Renal cortical epithelial cell (primary cell): Measurements from ENCODE around the gene SYNM. TPM values are rescaled to one million over a fixed set of nuclear protein-coding genes. Genes with fewer than 3 reads are reported as not detected.
A peak's percentile ranks its signal among the peaks of the same experiment; 100 is the strongest.
"Not testable (repeated sequence)": the region's sequence is repeated elsewhere in the genome, so short reads cannot be mapped to it uniquely, and the experiment has no call there.

Experiments
- DNase-seq: peaks from one replicate; pipeline ENCODE4 v3.0.0-alpha.2; 2011; ENCODE audit warnings: low read depth
- total RNA-seq: library from RNA; depleted of rRNA; stranded (reverse); fragments of >200 nt; gene quantifications from 2 replicates; pipeline ENCODE4 v1.2.3, GENCODE V29; 2014

SYNM gene
- total RNA-seq, 1 donor from 2014 or later = 6.0 TPM

DNA sequence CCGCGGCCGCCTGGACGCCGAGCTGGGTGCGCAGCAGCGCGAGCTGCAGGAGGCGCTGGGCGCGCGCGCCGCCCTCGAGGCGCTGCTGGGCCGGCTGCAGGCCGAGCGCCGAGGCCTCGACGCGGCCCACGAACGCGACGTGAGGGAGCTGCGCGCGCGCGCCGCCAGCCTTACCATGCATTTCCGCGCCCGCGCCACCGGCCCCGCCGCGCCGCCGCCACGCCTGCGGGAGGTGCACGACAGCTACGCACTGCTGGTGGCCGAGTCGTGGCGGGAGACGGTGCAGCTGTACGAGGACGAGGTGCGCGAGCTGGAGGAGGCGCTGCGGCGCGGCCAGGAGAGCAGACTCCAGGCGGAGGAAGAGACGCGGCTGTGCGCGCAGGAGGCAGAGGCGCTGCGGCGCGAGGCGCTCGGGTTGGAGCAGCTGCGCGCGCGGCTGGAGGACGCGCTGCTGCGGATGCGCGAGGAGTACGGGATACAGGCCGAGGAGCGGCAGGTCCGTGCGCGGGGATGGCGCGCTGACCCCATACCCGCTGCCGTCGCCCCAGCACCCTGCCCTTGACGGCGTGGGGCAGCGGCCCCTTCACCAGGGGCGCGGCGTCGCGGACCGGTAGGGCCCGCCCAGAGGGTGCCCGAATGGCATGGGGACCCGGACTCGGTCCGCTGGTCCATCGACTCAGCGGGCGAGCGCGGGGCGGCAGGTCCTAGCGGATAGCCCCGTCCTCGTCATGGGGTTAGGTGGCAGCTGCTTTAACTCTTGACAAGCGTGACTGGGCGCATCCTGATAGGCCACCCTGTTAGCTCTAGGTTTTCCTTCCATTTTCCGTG lies 848 bp downstream of the SYNM start:
- DNase-seq = peak; percentile 11

DNA sequence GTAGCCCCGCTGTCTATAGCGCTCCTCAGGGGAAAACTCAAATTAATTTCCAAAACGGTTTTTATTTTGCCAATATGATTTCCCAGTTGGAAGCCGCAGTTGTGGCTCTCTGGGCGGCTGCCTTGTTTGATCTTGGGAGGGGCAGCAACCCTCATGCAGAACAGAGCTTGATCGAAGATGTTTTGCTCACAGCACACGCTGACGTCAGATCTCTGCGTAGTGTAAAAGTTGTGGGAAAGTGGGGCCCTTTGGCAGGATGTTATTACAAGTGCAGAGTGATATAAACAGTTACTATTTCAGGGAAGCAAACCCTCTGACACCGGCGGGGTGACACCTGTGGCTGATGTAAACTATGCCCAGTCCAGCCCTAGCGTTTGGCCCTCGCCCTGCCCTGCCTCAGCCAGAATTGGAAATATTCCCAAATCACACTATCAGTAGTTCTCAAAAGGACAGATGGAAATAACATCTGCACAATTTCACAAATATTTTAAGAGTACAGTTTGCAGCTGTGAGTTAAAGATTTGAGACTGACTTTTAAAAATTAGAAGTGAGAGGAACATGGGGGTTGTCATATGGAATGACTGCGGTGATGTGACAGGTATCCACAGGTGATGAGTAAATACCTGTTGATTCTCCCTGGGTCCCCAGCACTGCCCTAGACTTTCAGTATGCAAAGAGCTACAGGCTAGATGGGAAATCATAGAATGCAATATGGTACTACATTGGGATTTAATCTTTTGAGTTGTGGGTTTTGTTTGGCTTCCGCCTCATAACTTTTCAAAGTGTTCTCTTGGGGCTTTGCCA lies 1.7 kb downstream of the SYNM start:
- DNase-seq = no peak

DNA sequence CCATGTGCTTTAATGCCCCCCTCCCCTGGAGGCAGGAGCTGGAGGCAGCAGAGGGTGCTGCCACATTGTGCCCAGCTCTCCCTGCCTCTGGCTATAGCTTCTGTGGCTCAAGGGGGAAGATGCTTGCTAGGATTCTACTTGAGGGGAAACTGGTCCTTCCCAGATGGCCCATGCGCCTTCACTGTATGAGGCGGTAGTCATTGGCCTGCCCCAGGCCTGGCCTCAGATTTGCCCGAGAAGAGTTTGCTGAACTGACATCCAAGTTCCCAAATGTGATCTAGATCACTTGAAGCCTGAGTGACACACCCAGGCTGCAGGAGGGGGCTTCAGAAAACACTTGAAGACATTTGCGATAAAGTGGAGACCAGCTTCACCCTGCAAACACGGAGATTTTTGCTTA lies 4.1 kb downstream of the SYNM start:
- no peak for DNase-seq

DNA sequence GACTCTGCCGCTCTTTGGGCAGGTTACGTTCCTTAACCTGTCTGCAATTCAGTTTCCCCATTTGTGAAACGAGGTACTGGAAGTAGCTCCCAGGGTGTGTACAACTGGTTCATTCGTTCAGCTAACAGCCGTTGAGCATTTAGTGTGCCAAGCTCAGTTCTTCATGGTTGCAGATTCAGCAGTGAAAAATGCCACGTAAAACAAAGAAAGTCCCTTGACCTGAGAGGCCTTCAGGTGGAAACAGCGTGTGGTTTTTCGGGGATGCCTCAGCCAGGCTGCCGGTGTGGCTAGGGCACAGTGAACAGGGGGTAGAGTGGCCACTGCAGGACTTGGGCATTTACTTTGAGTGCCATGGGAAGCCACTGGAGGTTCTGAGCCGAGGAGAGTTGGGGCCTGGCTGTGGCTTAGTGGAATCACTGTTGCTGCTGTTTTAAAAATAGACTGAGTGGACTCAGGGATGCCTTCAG lies 4.7 kb downstream of the SYNM start:
- no peak for DNase-seq

DNA sequence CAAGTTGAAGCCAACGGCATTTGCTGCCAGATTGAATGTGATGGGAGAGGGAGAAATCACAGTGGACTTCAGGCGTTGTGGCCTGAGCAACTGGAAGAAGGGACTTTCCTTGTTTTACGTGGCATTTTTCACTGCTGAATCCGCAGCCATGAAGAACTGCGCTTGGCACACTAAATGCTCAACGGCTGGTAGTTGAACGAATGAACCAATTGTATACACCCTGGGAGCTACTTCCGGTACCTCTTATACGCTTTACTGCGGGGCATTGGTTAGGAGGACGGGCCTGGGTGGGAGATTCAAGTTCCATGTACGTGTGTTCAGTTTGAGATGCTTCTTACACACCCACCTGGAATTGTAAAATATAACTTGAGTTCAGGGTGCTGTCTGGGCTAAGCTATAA lies 5.2 kb downstream of the SYNM start:
- no peak for DNase-seq

DNA sequence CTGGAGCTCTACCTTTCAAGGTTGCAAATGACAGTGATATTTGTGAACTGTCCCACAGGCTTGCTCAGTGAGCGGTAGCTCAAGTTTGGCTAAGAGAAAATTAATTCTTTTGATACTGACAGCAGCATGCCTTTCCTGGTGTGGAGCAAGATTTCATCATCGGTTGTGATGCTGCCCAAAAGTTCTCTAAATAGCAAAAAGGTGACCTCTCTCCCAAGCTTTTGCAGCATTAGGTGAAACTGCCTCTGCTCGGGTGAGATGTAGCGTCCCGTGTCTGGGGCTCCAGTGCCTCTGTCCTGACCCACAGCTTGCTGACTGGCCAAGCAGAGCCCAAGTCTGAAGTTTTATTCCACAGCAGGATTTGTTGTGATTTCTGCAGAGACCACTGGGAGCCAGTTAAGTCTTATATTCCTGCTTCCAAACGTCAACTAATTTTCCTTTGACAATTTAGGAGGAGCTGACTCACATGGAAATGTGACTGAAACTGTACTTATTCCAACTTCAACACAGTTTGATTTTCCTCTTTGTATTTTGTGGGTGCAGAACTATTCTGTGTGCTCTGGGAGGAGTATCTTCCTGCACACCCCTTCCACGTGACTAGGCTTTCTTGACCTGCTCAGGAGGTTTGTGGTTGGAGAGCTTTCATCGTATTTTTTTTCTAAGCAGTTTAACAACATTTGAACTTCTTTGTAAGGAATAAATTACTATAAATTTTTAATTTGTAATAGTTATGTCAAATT lies 5.9 kb downstream of the SYNM start:
- no peak for DNase-seq

DNA sequence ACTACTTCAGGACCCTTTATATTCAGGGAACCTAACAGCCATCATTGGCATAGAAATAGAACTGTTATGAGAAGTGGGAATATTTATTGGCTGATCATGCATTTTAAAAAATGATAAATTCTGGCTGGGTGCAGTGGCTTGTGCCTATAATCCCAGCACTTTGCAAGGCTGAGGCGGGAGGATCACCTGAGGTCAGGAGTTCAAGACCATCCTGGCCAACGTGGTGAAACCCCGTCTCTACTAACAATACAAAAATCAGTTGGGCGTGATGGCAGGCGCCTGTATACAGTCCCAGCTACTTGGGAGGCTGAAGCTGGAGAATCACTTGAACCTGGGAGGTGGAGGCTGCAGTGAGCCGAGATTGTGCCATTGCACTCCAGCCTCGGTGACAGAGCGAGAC lies 6.8 kb downstream of the SYNM start:
- not testable (repeated sequence) for DNase-seq

DNA sequence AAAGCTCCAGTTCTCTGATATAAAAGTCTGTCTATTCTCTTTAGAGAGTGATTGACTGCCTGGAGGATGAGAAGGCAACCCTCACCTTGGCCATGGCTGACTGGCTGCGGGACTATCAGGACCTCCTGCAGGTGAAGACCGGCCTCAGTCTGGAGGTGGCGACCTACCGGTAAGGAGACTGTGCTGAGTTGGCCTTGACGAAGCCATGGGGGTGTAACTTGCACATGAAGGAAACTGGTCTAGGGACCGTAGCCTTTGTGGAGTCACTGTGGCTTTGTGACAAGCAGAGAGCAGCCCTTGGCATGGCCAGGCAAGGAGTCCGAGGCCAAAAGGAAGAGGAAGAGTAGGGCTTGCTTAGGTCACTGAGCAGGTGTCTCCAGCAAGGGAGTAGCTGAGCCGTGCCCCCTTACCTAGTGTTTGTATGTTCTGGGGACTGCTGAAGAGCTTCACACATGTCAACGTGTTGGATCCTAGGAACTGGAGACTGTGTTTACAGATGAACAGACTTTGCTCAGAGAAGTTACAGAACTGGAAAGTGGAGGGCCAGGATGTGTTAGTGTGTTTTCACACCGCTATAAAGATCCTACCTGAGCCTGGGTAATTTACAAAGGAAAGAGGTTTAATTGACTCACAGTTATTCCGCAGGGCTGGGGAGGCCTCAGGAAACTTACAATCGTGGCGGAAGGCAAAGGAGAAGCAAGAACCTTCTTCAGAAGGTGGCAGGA lies 8.8 kb downstream of the SYNM start:
- no peak for DNase-seq

DNA sequence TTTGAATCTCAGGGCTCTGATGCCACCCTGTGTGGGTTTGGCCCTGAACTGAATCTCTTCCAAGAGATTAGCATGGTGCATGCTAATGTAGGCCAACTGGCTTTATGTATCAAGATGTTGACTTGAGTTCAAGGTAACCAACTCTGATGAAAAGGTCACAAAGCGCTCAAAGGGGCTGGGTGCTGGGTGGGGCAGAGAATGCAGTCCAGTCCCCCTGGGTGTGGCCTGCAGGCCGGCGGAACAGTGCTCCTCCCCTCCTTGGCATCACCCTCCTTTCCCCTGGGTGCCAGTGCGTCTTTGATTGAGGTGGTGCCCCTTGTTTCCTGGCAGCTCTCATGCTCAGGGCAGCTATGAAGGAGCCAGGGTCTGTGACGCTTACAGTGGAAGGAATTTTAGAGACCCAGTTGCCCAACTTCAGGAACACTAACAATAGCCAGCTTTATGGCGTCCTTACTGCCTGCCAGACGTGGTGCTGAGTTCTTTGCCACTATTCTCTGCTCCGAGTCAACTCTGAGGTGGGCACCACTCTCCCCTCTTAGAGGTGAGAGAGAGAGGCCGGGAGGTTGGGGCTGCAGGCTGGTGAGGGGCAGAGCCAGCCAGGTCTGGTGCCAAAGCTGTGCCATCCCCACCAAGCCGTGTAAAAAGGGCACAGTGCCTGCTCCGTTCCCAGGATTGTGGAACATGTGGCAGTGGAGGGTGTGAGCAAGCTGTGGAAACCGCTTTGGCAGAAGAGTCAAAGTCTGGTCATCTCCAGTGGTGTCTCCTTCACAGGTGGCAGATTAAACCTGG lies 9.8 kb downstream of the SYNM start:
- no peak for DNase-seq

DNA sequence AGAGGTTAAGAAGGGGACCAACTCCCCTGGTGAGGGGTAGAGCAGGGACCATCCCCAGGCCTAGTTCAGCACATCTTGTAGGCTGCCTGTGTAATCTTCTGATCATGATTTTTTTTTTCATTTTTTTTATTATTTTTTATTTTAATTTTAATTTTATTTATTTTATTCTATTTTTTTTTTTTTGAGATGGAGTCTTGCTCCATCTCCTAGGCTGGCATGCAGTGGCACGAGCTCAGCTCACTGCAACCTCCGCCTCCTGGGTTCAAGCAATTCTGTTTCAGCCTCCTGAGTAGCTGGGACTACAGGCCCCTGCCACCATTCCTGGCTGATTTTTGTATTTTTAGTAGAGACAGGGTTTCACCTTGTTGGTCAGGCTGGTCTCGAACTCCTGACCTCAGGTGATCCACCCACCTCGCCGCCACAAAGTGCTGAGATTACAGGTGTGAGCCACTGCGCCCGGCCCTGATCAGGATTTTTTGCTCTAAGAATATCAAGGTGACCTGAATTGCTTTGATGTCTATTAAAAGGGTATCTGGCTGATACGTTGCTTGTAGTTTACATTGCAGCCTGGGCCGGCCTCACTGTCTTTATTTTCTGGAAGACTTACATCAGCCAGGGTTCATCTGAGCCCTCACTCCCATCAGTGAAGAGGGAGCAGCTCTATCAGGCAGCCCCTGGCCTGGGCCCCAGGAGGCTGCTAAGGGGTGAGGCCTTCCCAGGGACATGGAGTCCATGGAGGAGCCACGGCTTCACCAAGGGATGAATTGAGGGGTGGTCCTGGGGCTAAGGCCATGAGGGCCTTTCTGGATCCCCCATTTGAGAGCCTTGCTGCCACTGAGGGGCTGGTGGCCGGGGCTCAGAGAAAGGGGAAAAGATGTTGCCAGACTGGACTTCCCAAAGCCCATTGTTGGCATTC lies 10.7 kb downstream of the SYNM start:
- DNase-seq = no peak

DNA sequence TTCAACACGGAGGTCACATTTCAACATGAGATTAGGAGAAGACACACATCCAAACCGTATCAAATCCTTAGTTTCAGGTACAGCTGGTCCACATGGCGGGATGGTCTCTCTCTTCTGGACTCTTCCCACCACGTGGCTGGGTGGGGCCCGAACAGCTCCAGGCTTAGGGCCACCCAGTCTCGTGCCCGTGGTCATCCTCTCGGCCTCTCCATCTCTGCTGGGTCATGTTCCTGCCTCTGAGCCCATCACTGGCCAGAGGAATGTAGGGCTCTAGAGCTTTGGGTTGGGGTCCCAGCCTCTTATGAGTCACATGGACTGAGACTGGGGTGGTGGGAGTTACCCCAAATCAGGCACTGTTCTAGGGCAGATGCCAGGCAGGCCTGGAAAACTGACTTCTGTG lies 12.2 kb downstream of the SYNM start:
- DNase-seq = no peak

DNA sequence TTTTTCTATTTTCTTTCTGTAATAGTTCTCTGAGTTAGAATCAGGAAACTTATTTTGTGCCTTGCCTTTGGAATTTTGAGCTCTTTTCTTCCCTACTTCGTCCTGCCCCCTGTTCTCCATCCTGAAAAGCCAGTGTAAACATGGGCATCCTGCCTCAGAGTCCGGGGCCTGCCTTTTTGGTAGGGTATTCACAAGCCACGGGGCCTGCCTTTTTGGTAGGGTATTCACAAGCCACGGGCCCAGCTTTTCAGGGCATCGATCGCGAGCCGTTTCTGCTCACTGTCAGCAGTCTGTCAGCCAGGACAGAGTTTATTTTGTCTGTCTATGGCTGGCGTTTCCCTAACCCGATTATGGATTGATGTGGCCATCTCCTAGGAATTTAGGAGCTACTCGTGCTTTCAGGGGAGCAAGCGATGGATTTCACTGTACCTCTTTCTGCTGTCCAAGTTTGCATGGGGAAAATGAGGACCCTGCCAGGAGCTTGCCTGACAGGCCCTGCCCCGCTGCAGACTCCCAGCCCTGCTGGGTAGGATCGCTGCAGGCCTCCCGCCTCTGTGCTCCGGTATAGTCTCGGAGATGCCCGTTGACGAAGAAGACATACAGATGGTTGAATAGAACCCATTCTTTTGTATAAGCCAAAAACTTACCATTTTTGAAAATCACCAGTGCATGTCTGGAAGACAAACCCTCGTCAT lies 12.8 kb downstream of the SYNM start:
- DNase-seq = no peak

DNA sequence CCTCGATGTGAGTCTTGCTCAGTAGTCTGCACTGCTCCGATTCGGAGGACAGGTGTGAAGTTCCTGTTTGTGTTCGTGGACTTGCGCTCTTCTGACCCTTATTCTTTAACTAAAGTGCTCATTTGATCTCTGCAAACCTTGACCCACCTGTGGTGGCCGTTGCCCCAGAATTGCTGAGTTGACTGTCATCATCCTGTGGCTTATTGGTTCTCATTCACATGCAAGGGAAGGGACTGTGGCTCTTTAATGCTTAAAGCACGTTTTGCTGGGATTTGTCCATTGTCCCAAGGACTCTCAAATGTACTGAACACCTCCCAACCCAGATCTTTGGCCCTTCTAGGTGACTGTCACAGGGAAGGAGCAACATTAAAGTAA lies 13.4 kb downstream of the SYNM start:
- no peak for DNase-seq

DNA sequence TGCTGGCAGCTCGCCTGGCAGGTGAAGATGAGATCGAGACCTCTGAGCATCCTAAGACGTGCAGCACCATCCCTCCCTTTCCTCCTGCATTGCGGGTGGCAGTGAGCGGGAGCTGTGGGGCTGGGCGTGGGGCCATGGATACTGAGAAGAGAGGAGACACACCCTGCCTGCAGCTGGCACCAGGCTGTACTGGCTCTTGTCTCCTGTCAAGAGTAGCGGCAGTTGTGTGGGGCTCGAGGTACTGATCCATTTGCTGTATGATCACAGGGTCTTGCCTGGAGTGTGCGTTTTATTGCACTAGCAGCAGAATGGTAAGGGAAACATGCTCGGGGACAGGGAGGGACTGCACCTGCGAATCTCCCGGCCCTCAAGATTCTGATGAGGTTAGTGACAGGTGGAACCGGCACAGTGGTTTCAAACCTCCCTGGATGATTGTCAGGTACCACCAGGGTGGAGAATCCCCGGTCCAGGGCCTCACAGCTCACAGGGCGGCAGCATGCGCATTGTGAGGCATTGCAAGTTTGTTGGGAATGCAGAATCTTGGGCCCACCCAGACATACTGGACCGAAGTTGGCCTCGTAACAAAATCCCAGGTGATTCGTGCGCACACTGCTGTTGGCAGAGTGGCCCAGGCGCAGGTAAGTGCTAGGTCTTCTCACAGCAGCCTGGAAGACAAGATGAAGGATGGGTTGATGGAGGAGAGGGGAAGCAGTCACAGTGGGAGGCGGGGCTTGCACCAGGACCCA lies 14.1 kb downstream of the SYNM start:
- no peak for DNase-seq

DNA sequence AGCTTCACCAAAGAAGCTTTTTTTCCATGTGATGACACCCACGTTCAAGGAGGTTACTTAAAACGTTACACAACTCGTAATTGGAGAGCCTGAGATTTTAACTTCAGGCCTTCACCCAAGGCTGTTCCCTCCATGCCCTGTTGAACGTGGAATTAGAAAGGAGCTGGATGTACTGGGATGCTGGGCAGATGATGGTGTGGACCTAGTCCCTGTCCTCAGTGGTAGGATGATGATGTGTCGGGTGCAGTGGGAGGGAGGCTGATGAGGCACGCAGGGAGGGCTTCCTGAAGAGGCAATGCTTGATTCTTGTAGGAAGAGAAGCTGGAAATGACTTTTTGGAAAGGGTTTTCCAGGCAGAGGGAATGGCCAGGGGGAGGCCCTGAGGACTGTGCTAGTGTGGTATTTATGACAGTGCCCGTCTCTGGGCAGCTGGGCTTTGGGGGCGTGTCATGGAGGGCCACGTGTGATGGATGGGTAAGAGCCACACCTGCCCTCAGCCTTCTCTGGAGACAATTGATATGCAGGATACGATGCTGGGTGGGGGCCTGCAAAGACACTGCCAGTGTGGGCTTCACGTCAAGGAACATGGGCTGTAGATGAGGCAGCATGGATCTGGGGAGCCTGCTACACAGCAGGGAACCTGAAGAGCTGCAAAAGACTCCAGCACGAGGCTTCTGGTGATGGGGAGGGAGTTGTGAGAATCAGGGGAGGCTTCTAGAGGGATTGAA lies 15.3 kb downstream of the SYNM start:
- no peak for DNase-seq

DNA sequence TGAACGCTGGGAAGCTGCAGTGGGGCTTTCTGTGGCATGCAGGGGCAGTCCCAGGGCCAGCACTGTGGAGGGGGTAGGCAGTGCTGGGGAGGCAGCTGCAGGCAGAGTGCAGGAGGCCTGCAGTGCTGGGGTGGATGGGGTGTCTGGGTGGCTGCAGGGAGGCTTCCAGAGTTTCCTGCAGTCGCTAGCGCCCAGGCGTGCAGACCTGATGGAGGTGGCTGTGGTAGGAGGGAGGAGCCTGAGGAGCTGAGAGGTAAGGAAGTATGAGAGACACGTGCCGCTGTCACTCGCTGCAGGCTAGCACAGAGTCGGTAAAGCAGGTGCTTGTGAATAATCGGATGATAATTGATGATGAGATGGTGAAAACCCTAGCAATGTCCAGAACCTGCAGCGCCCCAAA lies 16.3 kb downstream of the SYNM start:
- no peak for DNase-seq

DNA sequence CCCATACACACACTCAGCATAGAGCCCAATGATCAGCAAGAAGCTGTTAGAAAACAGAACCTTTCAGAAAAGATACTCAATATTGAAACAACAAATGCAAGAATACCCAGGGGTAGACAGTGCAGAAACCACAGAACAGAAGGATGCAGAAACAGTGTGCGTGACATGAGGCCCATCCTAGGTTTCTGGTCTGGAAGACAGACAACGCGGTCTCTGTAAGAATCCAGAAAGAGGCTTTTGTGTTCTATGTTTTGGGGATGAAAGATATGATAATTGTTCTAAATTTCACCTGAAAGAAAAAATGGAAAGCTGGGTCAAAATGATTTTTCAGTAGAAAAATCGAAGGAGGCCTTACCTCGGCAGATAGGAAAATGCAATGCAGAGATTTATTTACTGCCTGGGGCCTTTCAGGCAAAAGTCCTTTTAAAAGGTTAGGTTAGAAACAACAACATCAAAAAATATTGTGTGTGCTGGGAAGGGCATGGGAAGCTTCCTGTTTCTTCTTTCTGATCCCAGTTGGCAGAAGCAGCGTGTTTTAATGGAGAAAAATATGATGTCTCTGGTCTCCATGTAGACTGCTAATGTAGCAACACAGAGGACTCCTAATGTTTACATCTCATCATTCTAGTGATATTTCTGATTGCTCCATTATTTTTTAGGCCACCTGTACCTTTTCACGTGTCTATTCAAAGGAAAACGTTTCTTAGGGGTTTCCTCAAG lies 17.0 kb downstream of the SYNM start:
- DNase-seq = no peak
